ENCODE results near the gene FOXC1. TPM values are rescaled to one million over a fixed set of nuclear protein-coding genes. Genes with fewer than 3 reads are reported as not detected.
A peak's percentile ranks its signal among the peaks of the same experiment; 100 is the strongest.

The FOXC1 gene
- total and polyA plus RNA-seq, 2 donors (not counting 1 experiment from before 2014, with no cell fraction given), result 0.04 to 0.52 TPM

DNA sequence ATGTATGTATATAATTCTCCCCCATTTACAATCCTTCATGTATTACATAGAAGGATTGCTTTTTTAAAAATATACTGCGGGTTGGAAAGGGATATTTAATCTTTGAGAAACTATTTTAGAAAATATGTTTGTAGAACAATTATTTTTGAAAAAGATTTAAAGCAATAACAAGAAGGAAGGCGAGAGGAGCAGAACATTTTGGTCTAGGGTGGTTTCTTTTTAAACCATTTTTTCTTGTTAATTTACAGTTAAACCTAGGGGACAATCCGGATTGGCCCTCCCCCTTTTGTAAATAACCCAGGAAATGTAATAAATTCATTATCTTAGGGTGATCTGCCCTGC is 3.6 kb downstream of the FOXC1 start:
- H2AFZ ChIP-seq (ENCODE audit: insufficient read depth, low read depth, low read length, poor library complexity, severe bottlenecking), result no peak overlapping the region
- H4K20me1 ChIP-seq (ENCODE audit: control insufficient read depth, insufficient read depth, low read length, poor library complexity, severe bottlenecking), result peaks cover 7% of the 10 kb centered on the region
- intact Hi-C loops (cut with micrococcal nuclease), result loop anchor here (5.0 kb wide), 1 partner anchor 226 kb away; the partner anchor contains the start of gene FOXF2
- no peaks in the 10 kb centered on the region for H3K36me3 ChIP-seq (replicated peaks in 1 of 2; ENCODE audit: control extremely low read depth in 1 of 2, control insufficient read depth in 1 of 2, extremely low read depth in 1 of 2, insufficient read depth in 2 of 2, low read length in 1 of 2)
- no peak for ATAC-seq (ENCODE audit: low read depth)
- peaks cover 38 to 44% of the 10 kb centered on the region in 2 donors for H3K4me1 ChIP-seq (ENCODE audit: control insufficient read depth in 2 of 2, insufficient read depth in 2 of 2, low read length in 2 of 2)
- Mint-ChIP-seq H3K27me3 (peaks cover 51% of the 10 kb centered on the region), H3K27ac (no peak overlapping the region), H3K4me1 (peaks cover 23% of the 10 kb centered on the region), H3K9me3 (ENCODE audit: insufficient read depth) (no peaks in the 10 kb centered on the region), H3K4me3 (no peak overlapping the region)
- CTCF ChIA-PET, result no interaction called here
- DNase-seq, result no peak
- H3K9me3 ChIP-seq (ENCODE audit: control extremely low read depth in 1 of 3, control insufficient read depth in 2 of 3, insufficient read depth in 1 of 3, low read length in 2 of 3), result peaks cover 0 to 38% (median 7%) of the 10 kb centered on the region in 3 donors
- no peak overlapping the region for H3K4me2 ChIP-seq (replicated peaks; ENCODE audit: low read depth, low read length, poor library complexity, severe bottlenecking)
- H3K27ac ChIP-seq (ENCODE audit: low read length in 2 of 2), result no peak overlapping the region
- no peak for TF ChIP-seq EZH2 (IDR thresholded peaks at IDR 0.05; ENCODE audit: borderline replicate concordance, insufficient read depth, low read depth, low read length, poor library complexity, severe bottlenecking)
- TF ChIP-seq, protein P1, sequence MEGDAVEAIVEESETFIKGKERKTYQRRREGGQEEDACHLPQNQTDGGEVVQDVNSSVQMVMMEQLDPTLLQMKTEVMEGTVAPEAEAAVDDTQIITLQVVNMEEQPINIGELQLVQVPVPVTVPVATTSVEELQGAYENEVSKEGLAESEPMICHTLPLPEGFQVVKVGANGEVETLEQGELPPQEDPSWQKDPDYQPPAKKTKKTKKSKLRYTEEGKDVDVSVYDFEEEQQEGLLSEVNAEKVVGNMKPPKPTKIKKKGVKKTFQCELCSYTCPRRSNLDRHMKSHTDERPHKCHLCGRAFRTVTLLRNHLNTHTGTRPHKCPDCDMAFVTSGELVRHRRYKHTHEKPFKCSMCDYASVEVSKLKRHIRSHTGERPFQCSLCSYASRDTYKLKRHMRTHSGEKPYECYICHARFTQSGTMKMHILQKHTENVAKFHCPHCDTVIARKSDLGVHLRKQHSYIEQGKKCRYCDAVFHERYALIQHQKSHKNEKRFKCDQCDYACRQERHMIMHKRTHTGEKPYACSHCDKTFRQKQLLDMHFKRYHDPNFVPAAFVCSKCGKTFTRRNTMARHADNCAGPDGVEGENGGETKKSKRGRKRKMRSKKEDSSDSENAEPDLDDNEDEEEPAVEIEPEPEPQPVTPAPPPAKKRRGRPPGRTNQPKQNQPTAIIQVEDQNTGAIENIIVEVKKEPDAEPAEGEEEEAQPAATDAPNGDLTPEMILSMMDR (IDR thresholded peaks at IDR 0.05), result no peak
- peaks cover 0 to 70% (median 49%) of the 10 kb centered on the region in 4 experiments for H3K27me3 ChIP-seq (replicated peaks in 1 of 4; ENCODE audit: control extremely low read depth in 1 of 4, control insufficient read depth in 3 of 4, insufficient read depth in 4 of 4, low read length in 3 of 4)
- POLR2A ChIA-PET, result no interaction called here
- no peak overlapping the region for H3K4me3 ChIP-seq (ENCODE audit: control extremely low read depth in 1 of 5, extremely low read depth in 1 of 5, insufficient read depth in 1 of 5, low read depth in 2 of 5, low read length in 4 of 5)
- WGBS (ENCODE audit: insufficient coverage), result no CpG with 5 or more reads among the region's 3 CpGs
- no peaks in the 10 kb centered on the region for H3K79me2 ChIP-seq (ENCODE audit: control insufficient read depth, insufficient read depth, low read length)
- no peak overlapping the region for H3K9ac ChIP-seq (ENCODE audit: low read length)

DNA sequence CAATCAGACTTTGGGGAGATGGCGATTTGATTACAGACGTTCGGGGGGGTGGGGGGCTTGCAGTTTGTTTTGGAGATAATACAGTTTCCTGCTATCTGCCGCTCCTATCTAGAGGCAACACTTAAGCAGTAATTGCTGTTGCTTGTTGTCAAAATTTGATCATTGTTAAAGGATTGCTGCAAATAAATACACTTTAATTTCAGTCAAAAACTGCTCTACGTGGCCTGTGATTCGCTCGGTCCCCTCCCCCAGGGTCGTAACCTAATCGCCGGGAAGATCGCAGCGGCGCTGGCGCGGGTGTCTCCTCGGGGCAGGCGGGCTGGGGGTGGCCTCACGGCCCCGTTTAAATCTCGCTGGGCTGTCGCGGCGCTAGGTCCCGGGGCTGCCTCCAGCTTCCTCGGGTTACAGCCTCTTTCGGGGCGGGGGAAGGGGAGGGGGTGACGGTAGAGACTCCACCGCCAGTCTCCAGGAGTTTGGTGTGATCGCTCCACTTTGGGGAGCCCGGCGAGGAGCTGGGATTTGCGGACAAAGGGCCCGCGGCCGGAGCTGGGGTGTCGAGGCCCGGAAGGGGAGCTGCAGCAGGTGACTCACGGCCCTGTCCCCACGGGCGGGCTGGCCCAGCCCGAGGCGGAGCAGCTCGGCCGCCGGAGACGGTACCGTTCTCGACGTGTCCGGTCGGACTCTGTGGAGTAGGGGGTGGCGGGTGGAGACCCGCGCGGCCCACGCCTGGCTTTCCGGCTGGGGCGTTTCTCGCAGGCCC is 4.2 kb downstream of the FOXC1 start:
- H3K79me2 ChIP-seq (ENCODE audit: control insufficient read depth, insufficient read depth, low read length), result no peaks in the 10 kb centered on the region
- H3K9me3 Mint-ChIP-seq (ENCODE audit: insufficient read depth), result no peaks in the 10 kb centered on the region
- TF ChIP-seq, protein P1 (IDR thresholded peaks at IDR 0.05), result no peak
- TF ChIP-seq EZH2 (IDR thresholded peaks at IDR 0.05; ENCODE audit: borderline replicate concordance, insufficient read depth, low read depth, low read length, poor library complexity, severe bottlenecking), result peak; percentile 66
- 10% methylated on average over 58 of the region's 60 CpGs for WGBS (ENCODE audit: insufficient coverage)
- H3K4me2 ChIP-seq (replicated peaks; ENCODE audit: low read depth, low read length, poor library complexity, severe bottlenecking), result peak overlapping the region; percentile 74
- intact Hi-C loops (cut with micrococcal nuclease), result loop anchor here (5.0 kb wide), 1 partner anchor 227 kb away; the partner anchor contains the start of gene FOXF2
- POLR2A ChIA-PET, result no interaction called here
- H3K4me3 ChIP-seq (ENCODE audit: control extremely low read depth in 1 of 5, extremely low read depth in 1 of 5, insufficient read depth in 1 of 5, low read depth in 2 of 5, low read length in 4 of 5), result no peak overlapping the region
- H3K9ac ChIP-seq (ENCODE audit: low read length), result peak overlapping the region; percentile 2
- peaks cover 0 to 71% (median 51%) of the 10 kb centered on the region in 4 experiments for H3K27me3 ChIP-seq (replicated peaks in 1 of 4; ENCODE audit: control extremely low read depth in 1 of 4, control insufficient read depth in 3 of 4, insufficient read depth in 4 of 4, low read length in 3 of 4)
- peaks cover 51% of the 10 kb centered on the region for H3K27me3 Mint-ChIP-seq
- peaks cover 0 to 34% (median 7%) of the 10 kb centered on the region in 3 donors for H3K9me3 ChIP-seq (ENCODE audit: control extremely low read depth in 1 of 3, control insufficient read depth in 2 of 3, insufficient read depth in 1 of 3, low read length in 2 of 3)
- H3K27ac Mint-ChIP-seq, result peak overlapping the region; percentile 32
- ATAC-seq (ENCODE audit: low read depth) (no peak), DNase-seq (peak; percentile 43)
- no peak overlapping the region for H3K27ac ChIP-seq (ENCODE audit: low read length in 2 of 2)
- CTCF ChIA-PET, result interaction anchor here (1.5 to 1.7 kb wide), 2 partner anchors 490 to 740 kb away, joined by 7 to 9 read pairs; no protein-coding TSS in a partner anchor
- peak overlapping the region; percentile 19 for H3K4me3 Mint-ChIP-seq
- H3K4me1 ChIP-seq (ENCODE audit: control insufficient read depth in 2 of 2, insufficient read depth in 2 of 2, low read length in 2 of 2), result peaks cover 34 to 40% of the 10 kb centered on the region in 2 donors
- no peak overlapping the region for H2AFZ ChIP-seq (ENCODE audit: insufficient read depth, low read depth, low read length, poor library complexity, severe bottlenecking)
- no peaks in the 10 kb centered on the region for H3K36me3 ChIP-seq (replicated peaks in 1 of 2; ENCODE audit: control extremely low read depth in 1 of 2, control insufficient read depth in 1 of 2, extremely low read depth in 1 of 2, insufficient read depth in 2 of 2, low read length in 1 of 2)
- peaks cover 20% of the 10 kb centered on the region for H3K4me1 Mint-ChIP-seq
- H4K20me1 ChIP-seq (ENCODE audit: control insufficient read depth, insufficient read depth, low read length, poor library complexity, severe bottlenecking), result peaks cover 7% of the 10 kb centered on the region

Measured in B cell (primary cell).